OCI-LY7 (cell line): ENCODE results near the gene MACROH2A1. TPM values are rescaled to one million over a fixed set of nuclear protein-coding genes. Genes with fewer than 3 reads are reported as not detected.

Experiments used
- BruUV-seq: library from RNA; stranded (reverse); fragments of 400-500 nt; replicated peaks from 2 replicates; lab custom pipeline; 2021; lab: Mats Ljungman, UMichigan
- CTCF ChIA-PET: fragments of 300-600 bp; sonication (Branson Sonifier 250); formaldehyde crosslinking; loops from one replicate; lab custom pipeline; 2022; ENCODE audit warnings: antibody characterized with exemption; ENCODE audit not compliant: unreplicated experiment; lab: Charles Lee
- POLR2A ChIA-PET: fragments of 300-600 bp; sonication (Branson Sonifier 250); formaldehyde crosslinking; loops from one replicate; lab custom pipeline; 2022; ENCODE audit warnings: antibody characterized with exemption; lab: Charles Lee
- DNase-seq: peaks from one replicate; pipeline ENCODE4 v3.0.0-alpha.2; 2015; ENCODE audit warnings: low spot score
- H2AFZ ChIP-seq: fragments of 200-600 bp; sonication (generic), shearing (Covaris generic); 2 replicates; pipeline ENCODE4 v1.6.1; 2014; ENCODE audit warnings: mild to moderate bottlenecking, antibody characterized with exemption, low read length, moderate library complexity
- H3K27ac ChIP-seq: fragments of 200-600 bp; sonication (generic); 2 replicates; pipeline ENCODE4 v1.5.1; 2014; ENCODE audit warnings: mixed run types, low read depth, mild to moderate bottlenecking, moderate library complexity, low read length, inconsistent platforms; ENCODE audit not compliant: poor library complexity, severe bottlenecking
- H3K36me3 ChIP-seq: fragments of 200-600 bp; sonication (generic); 2 replicates; pipeline ENCODE4 v1.6.1; 2014; ENCODE audit warnings: mild to moderate bottlenecking, antibody characterized with exemption, low read length, moderate library complexity, mixed read lengths; ENCODE audit not compliant: insufficient read depth
- H3K4me1 ChIP-seq: fragments of 200-600 bp; sonication (generic); 2 replicates; pipeline ENCODE4 v1.5.1; 2014; ENCODE audit warnings: mild to moderate bottlenecking, low read length; ENCODE audit not compliant: insufficient read depth, poor library complexity, severe bottlenecking
- H3K4me2 ChIP-seq: fragments of 200-600 bp; sonication (generic); 2 replicates; pipeline ENCODE4 v1.6.1; 2014; ENCODE audit warnings: mild to moderate bottlenecking, low read length
- H3K4me3 ChIP-seq: fragments of 200-600 bp; sonication (generic); 2 replicates; pipeline ENCODE4 v1.5.1; 2014; ENCODE audit warnings: mild to moderate bottlenecking, low read depth, low read length; ENCODE audit not compliant: poor library complexity, severe bottlenecking
- H3K79me2 ChIP-seq: fragments of 200-600 bp; sonication (generic); 2 replicates; pipeline ENCODE4 v1.6.1; 2016; ENCODE audit warnings: low read depth, mild to moderate bottlenecking, low read length, moderate library complexity, mixed read lengths; ENCODE audit not compliant: insufficient read depth
- H3K9me2 ChIP-seq: fragments of 200-600 bp; sonication (generic); 2 replicates; pipeline ENCODE4 v1.6.1; 2016; ENCODE audit warnings: mild to moderate bottlenecking, low read length, mixed read lengths; ENCODE audit not compliant: insufficient read depth
- H3K9me3 ChIP-seq: fragments of 200-600 bp; sonication (generic); 2 replicates; pipeline ENCODE4 v1.6.1; 2014; ENCODE audit warnings: mild to moderate bottlenecking, mixed run types, low read length, mixed read lengths
- H4K20me1 ChIP-seq: fragments of 200-600 bp; sonication (generic); 2 replicates; pipeline ENCODE4 v1.6.1; 2014; ENCODE audit warnings: mild to moderate bottlenecking, antibody characterized with exemption, low read length, moderate library complexity, mixed read lengths; ENCODE audit not compliant: insufficient read depth
- CTCF ChIP-seq: fragments of 200-600 bp; sonication (generic); conservative IDR thresholded peaks from 2 replicates; pipeline ENCODE4 v1.5.1; 2014; ENCODE audit warnings: mild to moderate bottlenecking, antibody characterized with exemption, low read length, moderate library complexity, mixed read lengths
- EZH2phosphoT487 ChIP-seq: fragments of 200-600 bp; sonication (generic); IDR thresholded peaks from 2 replicates; pipeline ENCODE4 v1.6.1; 2018; ENCODE audit warnings: low read depth, borderline replicate concordance, mild to moderate bottlenecking, mixed run types, antibody characterized with exemption, low read length, moderate library complexity, mixed read lengths
- intact Hi-C: fragments of 100-400 bp; cut with micrococcal nuclease; formaldehyde crosslinking; loops from one replicate; pipeline ENCODE4 v1.10.0; 2022; ENCODE audit not compliant: unreplicated experiment
- total RNA-seq, 2 experiments: library from RNA; depleted of rRNA in 1 of 2; stranded (reverse); fragments of >200 nt in 1 of 2; shearing (Covaris generic) in 1 of 2; gene quantifications; 2 replicates each; pipeline ENCODE4 v1.2.3, GENCODE V29; 2014 to 2022

MACROH2A1 gene
- total RNA-seq, 2 experiments from 2014 or later: 271 to 356 TPM

DNA sequence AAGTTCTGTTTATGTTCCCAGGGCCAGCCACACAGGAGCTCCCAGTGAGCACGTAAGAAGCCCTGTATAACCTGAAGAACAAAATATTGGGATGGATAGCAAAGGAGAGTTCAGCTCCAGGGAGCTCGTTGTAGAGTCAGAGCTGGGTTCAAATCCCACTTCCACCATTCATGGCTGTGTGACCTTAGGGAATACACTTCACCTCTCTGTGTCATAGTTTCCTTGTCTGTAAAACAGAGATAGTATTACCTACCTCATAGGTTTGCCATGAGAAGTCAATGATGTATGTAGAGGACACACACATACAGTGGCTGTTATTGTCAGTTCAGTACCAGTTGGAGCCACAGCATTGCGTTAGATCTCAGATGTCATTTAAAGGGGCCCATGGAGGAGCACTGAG lies 67.4 kb downstream of the MACROH2A1 start:
- Histone ChIP-seq H3K4me1 (no peaks in the 10 kb centered on the region), H3K4me3 (no peak overlapping the region), H3K9me3 (no peaks in the 10 kb centered on the region), H3K27ac (no peak overlapping the region), H3K9me2 (no peaks in the 10 kb centered on the region), H4K20me1 (no peaks in the 10 kb centered on the region; the same call in 1 of the 2 replicates), H3K4me2 (no peak overlapping the region), H2AFZ (no peak overlapping the region), H3K79me2 (no peaks in the 10 kb centered on the region), H3K36me3 (peaks cover 61% of the 10 kb centered on the region)
- CTCF ChIA-PET: interaction anchor here (0.6 kb wide), 1 partner anchor 421 kb away, joined by 4 read pairs; no protein-coding TSS in a partner anchor
- POLR2A ChIA-PET: no interaction called here
- intact Hi-C loops: loop anchor here (5.0 kb wide), 1 partner anchor 114 kb away; no protein-coding TSS in a partner anchor
- BruUV-seq: no TSS peak
- TF ChIP-seq EZH2phosphoT487 (no peak), CTCF (no peak)
- DNase-seq: no peak

- CTCF ChIA-PET: no interaction called here
- no peak for DNase-seq
- Histone ChIP-seq H4K20me1 (no peaks in the 10 kb centered on the region; the same call in 1 of the 2 replicates), H3K27ac (no peak overlapping the region), H3K4me2 (no peak overlapping the region), H3K9me3 (no peaks in the 10 kb centered on the region), H3K4me3 (no peak overlapping the region), H2AFZ (no peak overlapping the region), H3K4me1 (no peaks in the 10 kb centered on the region), H3K9me2 (no peaks in the 10 kb centered on the region), H3K79me2 (no peaks in the 10 kb centered on the region), H3K36me3 (peaks cover 53% of the 10 kb centered on the region)
- TF ChIP-seq EZH2phosphoT487 (no peak), CTCF (no peak)
- BruUV-seq: no TSS peak
- POLR2A ChIA-PET: no interaction called here
- intact Hi-C loops: loop anchor here (5.0 kb wide), 1 partner anchor 113 kb away; no protein-coding TSS in a partner anchor
These were observed 68.3 kb downstream of the MACROH2A1 start for GRCh38 chr5:135330798-135331096.

- H3K36me3 ChIP-seq: peaks cover 47% of the 10 kb centered on the region; the same call in 1 of the 2 replicates
- H3K79me2 ChIP-seq: no peaks in the 10 kb centered on the region
- no peaks in the 10 kb centered on the region for H3K4me1 ChIP-seq
- ChIA-PET POLR2A (no interaction called here), CTCF (no interaction called here)
- no peak overlapping the region for H2AFZ ChIP-seq
- no peak for DNase-seq
- no TSS peak for BruUV-seq
- H3K27ac ChIP-seq: no peak overlapping the region
- no peak overlapping the region for H3K4me2 ChIP-seq
- no peaks in the 10 kb centered on the region; the same call in 1 of the 2 replicates for H4K20me1 ChIP-seq
- no peak overlapping the region for H3K4me3 ChIP-seq
- TF ChIP-seq EZH2phosphoT487 (no peak), CTCF (no peak)
- H3K9me3 ChIP-seq: no peaks in the 10 kb centered on the region
- intact Hi-C loops: loop anchor here (5.0 kb wide), 1 partner anchor 113 kb away; no protein-coding TSS in a partner anchor
- H3K9me2 ChIP-seq: no peaks in the 10 kb centered on the region
These were observed 68.9 kb downstream of the MACROH2A1 start for GRCh38 chr5:135329913-135330797.
